SK-N-SH (cell line): ENCODE data around the gene NDUFS3. TPM values are rescaled to one million over a fixed set of nuclear protein-coding genes. Genes with fewer than 3 reads are reported as not detected.

Source experiments
- CTCF ChIA-PET: fragments of 300-600, 350-600 bp; formaldehyde crosslinking; extraction: SDS; loops from one replicate; lab custom pipeline; 2021; lab: Yijun Ruan, JAX
- POLR2A ChIA-PET: fragments of 350-600 bp; sonication (Branson Sonifier 250); formaldehyde crosslinking; extraction: SDS; loops from one replicate; lab custom pipeline; 2020; ENCODE audit warnings: antibody characterized with exemption, inconsistent platforms; lab: Yijun Ruan, JAX
- DNase-seq: peaks from one replicate; pipeline ENCODE4 v3.0.0; 2012
- H2AFZ ChIP-seq: fragments of 200-600 bp; sonication (generic); 2 replicates; pipeline ENCODE4 v1.8.1; 2016; ENCODE audit warnings: antibody characterized with exemption, mild to moderate bottlenecking, low read depth
- H3F3A ChIP-seq: fragments of 200-600 bp; sonication (generic); replicated peaks from 2 replicates; pipeline ENCODE3; 2016; ENCODE audit warnings: antibody characterized with exemption, mild to moderate bottlenecking; ENCODE audit not compliant: insufficient read depth
- H3K27ac ChIP-seq, 2 experiments: fragments of 200-500 bp in 1 of 2; fragments of 200-600 bp in 1 of 2; sonication (Bioruptor generic) in 1 of 2; sonication (generic), shearing (Covaris generic) in 1 of 2; 2 replicates each; pipeline versions ENCODE4 v1.5.1 to v1.6.1; 2014 to 2016; ENCODE audit warnings: low read depth in 2 of 2, inconsistent platforms in 1 of 2, low read length in 1 of 2, mild to moderate bottlenecking in 1 of 2, mixed read lengths in 1 of 2
- H3K27me3 ChIP-seq: fragments of 200-600 bp; sonication (generic), shearing (Covaris generic); 2 replicates; pipeline ENCODE4 v1.6.1; 2016; ENCODE audit warnings: mixed run types; ENCODE audit not compliant: insufficient read depth
- H3K36me3 ChIP-seq, 2 experiments: fragments of 200-500 bp in 1 of 2; fragments of 200-600 bp in 1 of 2; sonication (Bioruptor generic) in 1 of 2; sonication (generic) in 1 of 2; replicated peaks in 1 of 2; 2 replicates each; pipeline versions ENCODE3 to v1.5.1; 2014 to 2016; ENCODE audit warnings: low read length in 1 of 2, mild to moderate bottlenecking in 1 of 2; ENCODE audit not compliant: insufficient read depth in 2 of 2, control insufficient read depth in 1 of 2
- H3K4me1 ChIP-seq, 2 experiments: fragments of 200-500 bp in 1 of 2; fragments of 200-600 bp in 1 of 2; sonication (Bioruptor generic) in 1 of 2; sonication (generic), shearing (Covaris generic) in 1 of 2; 2 replicates each; pipeline versions ENCODE4 v1.5.1 to v1.6.1; 2014 to 2016; ENCODE audit warnings: low read depth in 1 of 2, low read length in 1 of 2, mixed run types in 1 of 2; ENCODE audit not compliant: insufficient read depth in 2 of 2, control insufficient read depth in 1 of 2
- H3K4me2 ChIP-seq: fragments of 200-600 bp; sonication (generic), shearing (Covaris generic); 2 replicates; pipeline ENCODE4 v1.6.1; 2017; ENCODE audit warnings: mixed run types
- H3K4me3 ChIP-seq, 2 experiments: fragments of 200-500 bp in 1 of 2; fragments of 200-600 bp in 1 of 2; sonication (Bioruptor generic) in 1 of 2; sonication (generic), shearing (Covaris generic) in 1 of 2; 2 replicates each; pipeline versions ENCODE4 v1.5.1 to v1.8.1; 2014 to 2016; ENCODE audit warnings: low read depth in 2 of 2, inconsistent platforms in 1 of 2, low read length in 1 of 2, mild to moderate bottlenecking in 1 of 2, mixed read lengths in 1 of 2, moderate library complexity in 1 of 2
- H3K79me2 ChIP-seq: fragments of 200-600 bp; sonication (generic); 2 replicates; pipeline ENCODE4 v1.8.1; 2017; ENCODE audit warnings: mild to moderate bottlenecking; ENCODE audit not compliant: insufficient read depth
- H3K9ac ChIP-seq: fragments of 200-600 bp; sonication (generic); 2 replicates; pipeline ENCODE4 v1.6.1; 2017; ENCODE audit warnings: mixed run types
- H3K9me2 ChIP-seq: fragments of 200-600 bp; sonication (generic); 2 replicates; pipeline ENCODE4 v1.6.1; 2017; ENCODE audit warnings: mixed run types
- H3K9me3 ChIP-seq: fragments of 200-600 bp; sonication (generic); 2 replicates; pipeline ENCODE4 v1.6.1; 2017; ENCODE audit warnings: mixed run types, mild to moderate bottlenecking, moderate library complexity
- H4K20me1 ChIP-seq: fragments of 200-600 bp; sonication (generic); 2 replicates; pipeline ENCODE4 v1.6.1; 2017; ENCODE audit warnings: mild to moderate bottlenecking, mixed run types; ENCODE audit not compliant: insufficient read depth
- CHD2 ChIP-seq: fragments of 150-350 bp; IDR thresholded peaks from 2 replicates; pipeline ENCODE4 v1.6.1; 2018; ENCODE audit warnings: low read length; ENCODE audit not compliant: partially characterized antibody
- CTCF ChIP-seq: fragments of 200-600 bp; sonication (generic); IDR thresholded peaks from 2 replicates; pipeline ENCODE4 v1.6.1; 2017; ENCODE audit warnings: antibody characterized with exemption, mild to moderate bottlenecking, moderate library complexity
- EP300 ChIP-seq, 2 experiments: IDR thresholded peaks; 2 replicates each; pipeline versions ENCODE4 v1.4.0 to v1.6.1; 2012; ENCODE audit warnings: borderline replicate concordance in 1 of 2, low read depth in 1 of 2, low read length in 1 of 2
- EZH2phosphoT487 ChIP-seq: fragments of 200-600 bp; sonication (generic); IDR thresholded peaks from 2 replicates; pipeline ENCODE4 v1.6.1; 2017; ENCODE audit warnings: low read depth, mixed run types, mild to moderate bottlenecking, antibody characterized with exemption, moderate library complexity, borderline replicate concordance
- FOXM1 ChIP-seq: IDR thresholded peaks from 2 replicates; pipeline ENCODE4 v1.4.0; 2012; ENCODE audit warnings: low read depth, mild to moderate bottlenecking
- GABPA ChIP-seq: IDR thresholded peaks from 2 replicates; pipeline ENCODE4 v1.4.0; 2012; ENCODE audit warnings: low read depth, mild to moderate bottlenecking
- GATA2 ChIP-seq: sonication (generic); formaldehyde crosslinking; IDR thresholded peaks from 2 replicates; pipeline ENCODE4 v1.5.0; 2020; ENCODE audit warnings: mild to moderate bottlenecking, missing genetic modification reagents
- IRF3 ChIP-seq: fragments of 150-350 bp; IDR thresholded peaks from 2 replicates; pipeline ENCODE4 v1.6.1; 2016; ENCODE audit warnings: mild to moderate bottlenecking, low read depth, low read length
- JUND ChIP-seq: IDR thresholded peaks from 2 replicates; pipeline ENCODE4 v1.4.0; 2012
- MAX ChIP-seq: IDR thresholded peaks from 2 replicates; pipeline ENCODE4 v1.4.0; 2012; ENCODE audit warnings: low read depth
- NFIC ChIP-seq: IDR thresholded peaks from 2 replicates; pipeline ENCODE4 v1.4.0; 2012; ENCODE audit warnings: borderline replicate concordance
- POLR2AphosphoS5 ChIP-seq: IDR thresholded peaks from 2 replicates; pipeline ENCODE4 v1.6.1; 2012; ENCODE audit warnings: low read depth, low read length
- REST ChIP-seq: IDR thresholded peaks from 2 replicates; pipeline ENCODE4 v1.6.1; 2012; ENCODE audit warnings: mild to moderate bottlenecking, low read depth, low read length, moderate library complexity
- TAF1 ChIP-seq: IDR thresholded peaks from 2 replicates; pipeline ENCODE4 v1.6.1; 2012; ENCODE audit warnings: low read depth, mild to moderate bottlenecking, low read length, moderate library complexity, borderline replicate concordance
- USF1 ChIP-seq: IDR thresholded peaks from 2 replicates; pipeline ENCODE4 v1.4.0; 2012; ENCODE audit warnings: low read depth, borderline replicate concordance
- USF2 ChIP-seq: fragments of 150-350 bp; IDR thresholded peaks from 2 replicates; pipeline ENCODE4 v1.6.1; 2017; ENCODE audit warnings: antibody characterized with exemption, low read length, low read depth, borderline replicate concordance
- YY1 ChIP-seq: IDR thresholded peaks from 2 replicates; pipeline ENCODE4 v1.4.0; 2012; ENCODE audit warnings: low read depth, mild to moderate bottlenecking
- ZBTB33 ChIP-seq: IDR thresholded peaks from 2 replicates; pipeline ENCODE4 v1.4.0; 2012; ENCODE audit warnings: low read depth, borderline replicate concordance
- WGBS: methylation state at CpG from one replicate; pipeline ENCODE4 v1.1.6; 2017; ENCODE audit warnings: low lambda C conversion rate; 5-methylcytosine and 5-hydroxymethylcytosine counted together
- polyA plus RNA-seq, 3 experiments: library from polyadenylated mRNA; depleted of rRNA; stranded (reverse); fragments of >200 nt; gene quantifications; 2 replicates each; pipeline ENCODE4 v1.2.3, GENCODE V29; 2012

Gene NDUFS3
- 150 and 163 TPM in 2 replicates for polyA plus RNA-seq (2012; rRNA removed)
- 143 and 146 TPM in 2 replicates for polyA plus RNA-seq (2012; cell fraction: cytosol; rRNA removed)
- polyA plus RNA-seq (2012; cell fraction: nucleus; rRNA removed), result 184 and 200 TPM in 2 replicates

- ChIA-PET CTCF (interaction anchor here (1.6 to 2.5 kb wide), 2 partner anchors 11 to 26 kb away, joined by 5 to 14 read pairs; partner anchors contain the start of gene CELF1), POLR2A (interaction anchor here (0.5 to 2.2 kb wide), 7 partner anchors 10 to 643 kb away, joined by 3 to 18 read pairs (median 3); partner anchors contain the start of genes CSTPP1 and PTPMT1)
- peaks cover 64% of the 10 kb centered on the region for H3K79me2 ChIP-seq
- H3F3A ChIP-seq, result peaks cover 7% of the 10 kb centered on the region
- H3K4me3 ChIP-seq, result peak within 1 kb of the TSS; percentile 90 to 98
- H3K4me1 ChIP-seq, result peaks cover 13 to 21% of the 10 kb centered on the region in 2 experiments; a peak in 3 of 4 replicates
- peak within 1 kb of the TSS; percentile 94 for H3K4me2 ChIP-seq
- H3K9me2 ChIP-seq, result no peaks in the 10 kb centered on the region
- H3K27ac ChIP-seq, result peak within 1 kb of the TSS; percentile 69 to 94
- WGBS, result 1% methylated on average over 47 of the region's 72 CpGs
- H3K36me3 ChIP-seq, result peaks cover 35 to 65% of the 10 kb centered on the region in 2 experiments
- peak within 1 kb of the TSS; percentile 84 for H2AFZ ChIP-seq
- DNase-seq, result peak; percentile 94
- H3K9ac ChIP-seq, result peak within 1 kb of the TSS; percentile 92
- H4K20me1 ChIP-seq, result no peaks in the 10 kb centered on the region
- no peaks in the 10 kb centered on the region for H3K27me3 ChIP-seq
- H3K9me3 ChIP-seq, result no peaks in the 10 kb centered on the region
- peak; percentile 100 for TF ChIP-seq GABPA
- no peak for TF ChIP-seq USF2
- no peak for TF ChIP-seq JUND
- peak; percentile 23; the same call in 1 of the 2 replicates for TF ChIP-seq NFIC
- TF ChIP-seq MAX, result peak; percentile 96
- TF ChIP-seq CHD2, result peak; percentile 92
- TF ChIP-seq CTCF, result no peak
- peak; percentile 79 for TF ChIP-seq REST
- peak; percentile 98 for TF ChIP-seq TAF1
- TF ChIP-seq EZH2phosphoT487, result no peak
- TF ChIP-seq YY1, result peak; percentile 97
- TF ChIP-seq USF1, result peak; percentile 60
- TF ChIP-seq FOXM1, result no peak
- TF ChIP-seq GATA2 (CRISPR knock-in tag), result no peak
- no peak; a peak in 1 of 4 replicates for TF ChIP-seq EP300 (IDR thresholded peaks at IDR 0.05; ENCODE audit: borderline replicate concordance in 1 of 2, low read depth in 1 of 2, low read length in 1 of 2)
- TF ChIP-seq ZBTB33, result 0 out of 2 replicates have a peak, but pooled peaks have one; percentile 59
- peak; percentile 88 for TF ChIP-seq POLR2AphosphoS5
- 0 out of 2 replicates have a peak, but pooled peaks have one; percentile 18 for TF ChIP-seq IRF3
Observed at GRCh38 chr11:47578524-47579494, at the start of gene NDUFS3, which contains the start of gene KBTBD4. Gene NDUFS3, plus strand, starts transcription at chr11:47579074. Its CDS starts 18 bp downstream, at chr11:47579092. Gene KBTBD4, minus strand, starts transcription at chr11:47578970. Its CDS starts 19 bp downstream, at chr11:47578951.
